HG03565 (cell line): ENCODE results near the gene SEC22C.

ENCODE experiments used
- ATAC-seq: cut with Tn5 transposase; IDR thresholded peaks from one replicate; pipeline ENCODE4 v1.9.1; 2021; ENCODE audit warnings: mild to moderate bottlenecking, moderate library complexity; ENCODE audit not compliant: unreplicated experiment

Gene SEC22C

GRCh38 chr3:42500909-42501308, 80.9 kb downstream of the SEC22C start:
- no peak for ATAC-seq

GRCh38 chr3:42500091-42500490, 81.7 kb downstream of the SEC22C start:
- no peak for ATAC-seq

- no peak for ATAC-seq
Measured at GRCh38 chr3:42499478-42499871, 82.3 kb downstream of the SEC22C start.

- no peak for ATAC-seq
Measured at GRCh38 chr3:42498791-42499477, 82.8 kb downstream of the SEC22C start.

GRCh38 chr3:42498034-42498433, 83.7 kb downstream of the SEC22C start:
- no peak for ATAC-seq
